Astrocyte of the hippocampus (primary cell): Measurements from ENCODE around the gene DOCK10.
A peak's percentile ranks its signal among the peaks of the same experiment; 100 is the strongest.

Source experiments
- DNase-seq: peaks from one replicate; pipeline ENCODE4 v3.0.0; 2011; ENCODE audit warnings: low read depth, low spot score

DOCK10 gene

GRCh38 chr2:224722250-224722649 is 320.0 kb downstream of the DOCK10 start:
- DNase-seq, result peak; percentile 49

DNA sequence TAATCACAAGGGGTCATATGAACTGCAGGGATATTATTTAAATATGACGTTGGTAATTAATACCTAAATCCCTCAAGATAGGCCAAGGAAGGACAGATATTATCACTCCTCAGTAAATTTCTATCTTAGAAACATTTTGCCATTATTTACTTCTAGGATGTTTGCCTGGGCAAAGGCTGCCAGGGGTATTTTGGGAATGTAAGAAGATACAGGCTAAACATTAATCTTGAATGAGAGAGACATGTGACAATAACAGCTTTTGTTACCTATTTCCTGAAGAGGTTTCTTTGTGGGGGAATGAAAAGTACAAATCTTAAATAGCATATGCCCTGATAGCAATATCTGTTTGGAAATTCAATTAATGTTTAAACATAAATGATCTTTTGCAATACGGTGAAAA is 325.3 kb downstream of the DOCK10 start:
- no peak for DNase-seq

DNA sequence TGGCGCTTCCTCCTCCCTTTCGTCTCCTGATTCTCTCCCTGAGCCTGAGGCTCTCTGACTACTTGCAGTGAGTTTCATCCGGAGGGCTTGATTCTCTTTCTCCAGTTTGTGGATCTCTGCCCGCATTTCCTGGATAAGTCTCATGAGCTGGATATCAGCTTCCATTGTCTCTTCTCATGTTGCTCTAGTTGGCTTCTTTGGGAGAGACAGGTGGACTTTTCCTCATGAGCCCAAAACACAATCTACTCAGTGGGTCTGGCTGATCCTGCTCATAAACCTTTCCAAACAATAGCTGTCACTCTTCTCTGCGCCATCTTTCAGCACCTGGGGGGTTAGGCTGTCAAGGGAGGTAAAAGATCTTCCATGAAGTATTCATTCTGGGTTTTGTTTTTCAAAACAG is 326.1 kb downstream of the DOCK10 start, which contains the start of gene CCDC195:
CCDC195 (minus strand) TSS at position 165 of the 400 bp plus-strand sequence; CDS start at position 165, 0 bp downstream.
- DNase-seq, result no peak
